ENCODE results near the gene ZIC1. TPM values are rescaled to one million over a fixed set of nuclear protein-coding genes. Genes with fewer than 3 reads are reported as not detected.

The ZIC1 gene
- total RNA-seq, 3 donors from 2014 or later = 2.0 to 6.1 TPM; not detected in 1

DNA sequence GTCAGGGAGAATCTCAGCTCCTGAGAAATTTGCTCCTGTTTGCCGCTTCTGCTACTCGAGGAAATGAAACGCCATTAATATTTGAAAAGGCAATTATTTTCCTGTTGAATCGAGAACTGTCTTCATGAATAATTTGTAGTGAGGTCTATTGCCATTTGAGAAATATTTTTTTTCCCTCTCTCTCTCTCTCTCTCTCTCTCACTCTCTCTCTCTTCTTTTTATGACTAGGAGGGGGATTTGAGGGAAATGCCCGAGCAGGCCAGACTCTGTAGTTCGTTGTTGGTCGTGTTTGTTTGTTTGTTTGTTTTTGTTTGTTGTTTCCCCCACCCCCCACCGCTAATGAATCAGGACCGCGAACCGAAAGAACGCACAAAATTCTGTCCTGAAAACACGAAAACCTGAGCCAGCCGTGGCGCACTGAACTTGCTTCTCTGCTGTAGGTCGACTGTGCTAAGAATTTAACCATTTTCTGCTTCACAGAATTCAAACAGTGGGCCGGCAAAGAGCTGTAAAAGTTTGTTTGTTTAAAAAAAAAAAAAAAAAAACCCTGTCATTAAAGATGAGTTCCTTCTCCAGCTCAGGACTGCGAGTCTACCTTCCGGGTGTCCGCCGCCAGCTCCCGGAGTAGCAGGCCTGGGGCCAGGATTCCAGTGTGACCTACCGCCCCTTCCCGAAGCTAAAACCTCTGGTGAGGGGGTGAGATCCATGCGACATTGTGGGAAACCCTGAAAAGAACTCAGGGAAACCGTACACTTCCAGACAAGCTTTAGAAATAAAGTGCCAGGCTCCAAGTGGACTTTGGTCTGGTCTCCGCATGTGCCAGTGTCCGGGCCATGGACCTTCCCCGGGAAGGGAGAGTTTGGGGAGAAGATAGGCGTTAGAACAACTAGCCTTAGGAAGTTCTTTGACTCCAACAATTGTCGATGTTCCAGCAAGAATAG lies 15.0 kb upstream of the ZIC1 start:
- intact Hi-C loops (cut with DNase I; ENCODE audit: low total_unique reads) = no loop called here
- no peak for DNase-seq (ENCODE audit: low spot score in 2 of 2)
- no peaks in the 10 kb centered on the region for H3K9me3 ChIP-seq
- H3K4me1 ChIP-seq = no peaks in the 10 kb centered on the region
- H3K27me3 ChIP-seq = peaks cover 0 to 100% of the 10 kb centered on the region in 2 donors
- H3K36me3 ChIP-seq = no peaks in the 10 kb centered on the region
- no peak overlapping the region for H3K27ac ChIP-seq
- H3K4me3 ChIP-seq = peak overlapping the region; percentile 31 to 56 (median 38)
- no peak for TF ChIP-seq POLR2AphosphoS5 (IDR thresholded peaks at IDR 0.05)
- no peak for TF ChIP-seq POLR2A (IDR thresholded peaks at IDR 0.05)
- no peak for TF ChIP-seq CTCF (IDR thresholded peaks at IDR 0.05)

DNA sequence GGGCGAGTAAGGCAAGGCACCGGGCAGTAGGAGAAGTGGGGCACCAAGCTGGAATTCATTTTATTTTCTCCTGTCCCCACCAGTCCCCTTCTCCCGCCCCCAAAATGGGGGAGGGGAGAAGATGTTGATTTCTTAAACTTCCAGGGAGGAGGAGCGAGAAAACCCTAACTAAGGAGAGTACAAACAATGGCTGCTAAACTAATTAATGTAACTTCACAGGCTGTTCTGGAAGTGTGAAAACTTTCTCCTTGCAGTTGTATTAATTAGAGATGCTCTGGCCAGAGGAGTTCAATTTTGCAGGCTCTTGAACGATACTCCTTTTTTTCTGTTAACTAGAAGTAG lies 14.3 kb upstream of the ZIC1 start:
- Histone ChIP-seq H3K4me3 (no peak overlapping the region), H3K27me3 (peaks cover 0 to 98% of the 10 kb centered on the region in 2 donors), H3K36me3 (no peaks in the 10 kb centered on the region), H3K4me1 (no peaks in the 10 kb centered on the region), H3K9me3 (no peaks in the 10 kb centered on the region), H3K27ac (no peak overlapping the region)
- intact Hi-C loops (cut with DNase I; ENCODE audit: low total_unique reads) = no loop called here
- no peak for DNase-seq (ENCODE audit: low spot score in 2 of 2)
- TF ChIP-seq CTCF (IDR thresholded peaks at IDR 0.05) = no peak

DNA sequence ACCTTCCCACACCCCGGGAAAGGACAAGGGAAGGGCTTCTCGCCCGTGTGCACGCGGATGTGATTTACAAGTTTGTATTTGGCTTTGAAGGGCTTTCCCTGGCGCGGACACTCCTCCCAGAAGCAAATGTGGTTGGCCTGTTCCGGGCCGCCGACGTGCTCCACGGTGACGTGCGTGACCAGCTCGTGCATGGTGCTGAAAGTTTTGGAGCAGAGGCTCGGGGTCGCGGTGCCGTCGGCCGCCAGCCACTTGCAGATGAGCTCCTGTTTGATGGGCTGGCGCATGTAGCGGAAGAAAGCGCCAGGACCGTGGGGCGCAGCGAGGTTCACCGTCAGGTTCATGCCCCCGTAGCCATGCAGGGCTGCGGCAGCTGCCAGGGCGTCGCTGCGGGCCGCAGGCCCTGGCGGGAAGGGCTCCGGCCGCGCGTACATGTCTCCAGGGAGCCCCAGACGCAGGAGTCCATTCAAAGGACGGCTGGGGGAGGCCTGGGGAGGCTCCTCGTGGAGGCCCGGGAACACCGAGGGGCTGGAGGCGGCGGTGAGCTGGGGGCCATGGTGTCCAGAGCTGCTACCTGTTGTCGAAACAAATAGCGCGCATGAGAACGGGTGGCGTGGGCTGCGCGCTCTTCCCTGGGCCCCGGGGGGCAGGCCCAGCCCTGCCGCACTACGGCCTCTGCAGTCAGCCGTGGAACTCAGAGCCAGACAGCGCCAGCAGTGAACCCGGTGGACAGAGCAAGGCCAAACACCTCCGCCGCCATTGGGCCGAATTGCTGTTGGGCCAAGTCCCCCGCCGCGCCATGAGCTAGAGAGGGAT lies 13.1 kb upstream of the ZIC1 start:
- Histone ChIP-seq H3K9me3 (no peaks in the 10 kb centered on the region), H3K27me3 (peaks cover 0 to 95% of the 10 kb centered on the region in 2 donors), H3K4me3 (peak overlapping the region in 1 of 3 donors; percentile 35), H3K36me3 (no peaks in the 10 kb centered on the region), H3K27ac (no peak overlapping the region), H3K4me1 (no peaks in the 10 kb centered on the region)
- DNase-seq (ENCODE audit: low spot score in 2 of 2) = no peak
- intact Hi-C loops (cut with DNase I; ENCODE audit: low total_unique reads) = no loop called here
- no peak for TF ChIP-seq CTCF (IDR thresholded peaks at IDR 0.05)
- no peak for TF ChIP-seq POLR2A (IDR thresholded peaks at IDR 0.05)
- no peak for TF ChIP-seq POLR2AphosphoS5 (IDR thresholded peaks at IDR 0.05)

DNA sequence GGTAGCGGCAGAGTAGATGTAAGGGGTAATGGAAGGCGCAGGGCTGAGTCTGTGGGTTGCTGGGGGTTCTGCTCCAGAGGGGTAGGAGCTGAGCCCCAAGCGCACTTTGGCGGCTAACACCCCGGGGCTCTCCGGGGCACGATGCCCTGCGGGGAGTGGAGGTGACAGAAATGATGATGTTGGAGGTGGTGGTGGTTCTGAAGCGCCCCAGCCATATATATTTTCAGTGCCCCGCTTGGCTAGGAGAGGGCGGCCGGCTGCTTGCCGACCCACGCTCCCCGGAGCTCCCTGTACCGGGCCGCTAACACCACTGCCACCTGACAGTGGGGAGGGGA lies 12.5 kb upstream of the ZIC1 start:
- intact Hi-C loops (cut with DNase I; ENCODE audit: low total_unique reads) = no loop called here
- Histone ChIP-seq H3K27ac (no peak overlapping the region), H3K9me3 (no peaks in the 10 kb centered on the region), H3K4me3 (peak overlapping the region in 1 of 3 donors; percentile 35), H3K36me3 (no peaks in the 10 kb centered on the region), H3K4me1 (no peaks in the 10 kb centered on the region), H3K27me3 (peaks cover 0 to 95% of the 10 kb centered on the region in 2 donors)
- TF ChIP-seq POLR2AphosphoS5 (IDR thresholded peaks at IDR 0.05) (no peak), POLR2A (IDR thresholded peaks at IDR 0.05) (no peak), CTCF (IDR thresholded peaks at IDR 0.05) (no peak)
- DNase-seq (ENCODE audit: low spot score in 2 of 2) = no peak

Data from breast epithelium (tissue), 4 donors.